ENCODE measurements around the gene YWHAE.
A peak's percentile ranks its signal among the peaks of the same experiment; 100 is the strongest.

YWHAE gene

GRCh38 chr17:1302761-1303160 lies 97.3 kb downstream of the YWHAE start:
- Histone ChIP-seq H3K9ac (ENCODE audit: low read length in 5 of 5) (no peak overlapping the region), H3K4me1 (ENCODE audit: control insufficient read depth in 5 of 5, insufficient read depth in 5 of 5, low read length in 5 of 5) (peaks cover 0 to 41% (median 30%) of the 10 kb centered on the region in 5 donors), H3K27me3 (ENCODE audit: control insufficient read depth in 5 of 5, insufficient read depth in 4 of 5, low read length in 5 of 5) (peaks cover 0 to 20% (median 11%) of the 10 kb centered on the region in 5 donors), H3K9me3 (ENCODE audit: control insufficient read depth in 5 of 5, low read length in 5 of 5) (peaks cover 0 to 3% (median 0%) of the 10 kb centered on the region in 5 donors), H3K4me3 (ENCODE audit: low read depth in 1 of 5, low read length in 5 of 5) (no peak overlapping the region), H3K36me3 (ENCODE audit: control insufficient read depth in 5 of 5, insufficient read depth in 5 of 5, low read length in 5 of 5) (peaks cover 0 to 26% (median 14%) of the 10 kb centered on the region in 5 donors), H3K27ac (ENCODE audit: low read depth, low read length) (no peak overlapping the region)

GRCh38 chr17:1301546-1301945 lies 98.5 kb downstream of the YWHAE start:
- H3K27me3 ChIP-seq (ENCODE audit: control insufficient read depth in 5 of 5, insufficient read depth in 4 of 5, low read length in 5 of 5), result peaks cover 0 to 21% (median 11%) of the 10 kb centered on the region in 5 donors
- peaks cover 0 to 53% (median 39%) of the 10 kb centered on the region in 5 donors for H3K4me1 ChIP-seq (ENCODE audit: control insufficient read depth in 5 of 5, insufficient read depth in 5 of 5, low read length in 5 of 5)
- no peaks in the 10 kb centered on the region for H3K9me3 ChIP-seq (ENCODE audit: control insufficient read depth in 5 of 5, low read length in 5 of 5)
- no peak overlapping the region for H3K4me3 ChIP-seq (ENCODE audit: low read depth in 1 of 5, low read length in 5 of 5)
- peaks cover 0 to 32% (median 18%) of the 10 kb centered on the region in 5 donors for H3K36me3 ChIP-seq (ENCODE audit: control insufficient read depth in 5 of 5, insufficient read depth in 5 of 5, low read length in 5 of 5)
- no peak overlapping the region for H3K9ac ChIP-seq (ENCODE audit: low read length in 5 of 5)
- no peak overlapping the region for H3K27ac ChIP-seq (ENCODE audit: low read depth, low read length)

GRCh38 chr17:1300371-1300905 lies 99.6 kb downstream of the YWHAE start:
- Histone ChIP-seq H3K36me3 (ENCODE audit: control insufficient read depth in 5 of 5, insufficient read depth in 5 of 5, low read length in 5 of 5) (peaks cover 0 to 37% (median 21%) of the 10 kb centered on the region in 5 donors), H3K4me1 (ENCODE audit: control insufficient read depth in 5 of 5, insufficient read depth in 5 of 5, low read length in 5 of 5) (peaks cover 0 to 59% (median 44%) of the 10 kb centered on the region in 5 donors), H3K27me3 (ENCODE audit: control insufficient read depth in 5 of 5, insufficient read depth in 4 of 5, low read length in 5 of 5) (peaks cover 0 to 21% (median 11%) of the 10 kb centered on the region in 5 donors)

GRCh38 chr17:1299552-1300370 lies 100.3 kb downstream of the YWHAE start:
- H3K36me3 ChIP-seq (ENCODE audit: control insufficient read depth in 5 of 5, insufficient read depth in 5 of 5, low read length in 5 of 5), result peaks cover 0 to 39% (median 21%) of the 10 kb centered on the region in 5 donors
- no peak overlapping the region for H3K9ac ChIP-seq (ENCODE audit: low read length in 5 of 5)
- H3K27ac ChIP-seq (ENCODE audit: low read depth, low read length), result peak overlapping the region; percentile 72
- H3K27me3 ChIP-seq (ENCODE audit: control insufficient read depth in 5 of 5, insufficient read depth in 4 of 5, low read length in 5 of 5), result peaks cover 0 to 21% (median 11%) of the 10 kb centered on the region in 5 donors
- no peaks in the 10 kb centered on the region for H3K9me3 ChIP-seq (ENCODE audit: control insufficient read depth in 5 of 5, low read length in 5 of 5)
- H3K4me1 ChIP-seq (ENCODE audit: control insufficient read depth in 5 of 5, insufficient read depth in 5 of 5, low read length in 5 of 5), result peaks cover 0 to 65% (median 51%) of the 10 kb centered on the region in 5 donors
- H3K4me3 ChIP-seq (ENCODE audit: low read depth in 1 of 5, low read length in 5 of 5), result peak overlapping the region in 1 of 5 donors; percentile 22

More at GRCh38 chr17:1300371-1300905, 99.6 kb downstream of the YWHAE start:
- H3K9ac ChIP-seq (ENCODE audit: low read length in 5 of 5), result no peak overlapping the region
- peak overlapping the region in 1 of 5 donors; percentile 22 for H3K4me3 ChIP-seq (ENCODE audit: low read depth in 1 of 5, low read length in 5 of 5)
- peak overlapping the region; percentile 72 for H3K27ac ChIP-seq (ENCODE audit: low read depth, low read length)
- H3K9me3 ChIP-seq (ENCODE audit: control insufficient read depth in 5 of 5, low read length in 5 of 5), result no peaks in the 10 kb centered on the region

- Histone ChIP-seq H3K9me3 (ENCODE audit: control insufficient read depth in 5 of 5, low read length in 5 of 5) (no peaks in the 10 kb centered on the region), H3K4me3 (ENCODE audit: low read depth in 1 of 5, low read length in 5 of 5) (no peak overlapping the region), H3K27ac (ENCODE audit: low read depth, low read length) (peak overlapping the region; percentile 72), H3K9ac (ENCODE audit: low read length in 5 of 5) (peak overlapping the region in 1 of 5 donors; percentile 26), H3K27me3 (ENCODE audit: control insufficient read depth in 5 of 5, insufficient read depth in 4 of 5, low read length in 5 of 5) (peaks cover 0 to 21% (median 11%) of the 10 kb centered on the region in 5 donors), H3K4me1 (ENCODE audit: control insufficient read depth in 5 of 5, insufficient read depth in 5 of 5, low read length in 5 of 5) (peaks cover 0 to 75% (median 52%) of the 10 kb centered on the region in 5 donors), H3K36me3 (ENCODE audit: control insufficient read depth in 5 of 5, insufficient read depth in 5 of 5, low read length in 5 of 5) (peaks cover 0 to 39% (median 21%) of the 10 kb centered on the region in 5 donors)
These were observed 101.4 kb downstream of the YWHAE start for GRCh38 chr17:1298606-1299005.
